HG03135 (cell line): Measurements from ENCODE around the gene RFLNA.
A peak's percentile ranks its signal among the peaks of the same experiment; 100 is the strongest.
"Not testable (repeated sequence)": the region's sequence is repeated elsewhere in the genome, so short reads cannot be mapped to it uniquely, and the experiment has no call there.

Source experiments
- ATAC-seq: cut with Tn5 transposase; IDR thresholded peaks from one replicate; pipeline ENCODE4 v1.9.1; 2021; ENCODE audit warnings: mild to moderate bottlenecking, moderate library complexity; ENCODE audit not compliant: unreplicated experiment

Gene RFLNA

DNA sequence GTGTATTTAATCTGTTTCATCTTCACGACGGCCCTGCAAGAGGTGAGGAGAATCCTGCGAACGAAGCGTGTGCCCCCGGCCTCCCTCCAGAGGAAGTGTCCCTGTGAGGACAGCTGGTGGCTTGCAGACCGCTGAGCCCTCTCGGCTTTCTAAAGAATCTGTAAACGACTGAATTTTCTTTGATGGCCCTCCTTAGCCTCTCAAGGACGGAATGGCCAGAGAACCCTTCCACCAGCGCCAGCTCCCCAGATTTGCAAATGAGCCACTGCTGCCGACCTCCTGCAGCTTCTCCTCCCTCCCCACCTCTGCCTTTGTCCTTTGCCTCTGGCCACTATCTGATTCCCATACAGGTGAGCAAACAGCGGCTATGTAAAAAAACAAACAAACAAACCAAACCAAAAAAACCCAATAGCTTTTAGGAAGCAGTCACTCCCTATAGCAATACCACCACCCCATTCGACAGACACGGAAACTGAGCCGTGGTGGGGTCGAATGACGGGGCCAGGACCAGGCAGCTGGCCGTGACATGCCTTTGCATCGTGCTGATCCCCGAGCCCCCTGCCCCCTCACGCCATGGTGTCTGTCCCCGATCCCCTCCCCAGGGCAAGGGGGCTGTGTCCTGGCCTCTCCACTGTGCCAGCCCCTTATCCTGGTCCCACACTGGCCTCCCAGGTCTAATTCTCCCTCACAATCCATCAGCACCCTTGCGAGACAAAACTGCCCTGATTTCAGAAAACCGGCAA is 23.6 kb downstream of the RFLNA start:
- no peak for ATAC-seq

DNA sequence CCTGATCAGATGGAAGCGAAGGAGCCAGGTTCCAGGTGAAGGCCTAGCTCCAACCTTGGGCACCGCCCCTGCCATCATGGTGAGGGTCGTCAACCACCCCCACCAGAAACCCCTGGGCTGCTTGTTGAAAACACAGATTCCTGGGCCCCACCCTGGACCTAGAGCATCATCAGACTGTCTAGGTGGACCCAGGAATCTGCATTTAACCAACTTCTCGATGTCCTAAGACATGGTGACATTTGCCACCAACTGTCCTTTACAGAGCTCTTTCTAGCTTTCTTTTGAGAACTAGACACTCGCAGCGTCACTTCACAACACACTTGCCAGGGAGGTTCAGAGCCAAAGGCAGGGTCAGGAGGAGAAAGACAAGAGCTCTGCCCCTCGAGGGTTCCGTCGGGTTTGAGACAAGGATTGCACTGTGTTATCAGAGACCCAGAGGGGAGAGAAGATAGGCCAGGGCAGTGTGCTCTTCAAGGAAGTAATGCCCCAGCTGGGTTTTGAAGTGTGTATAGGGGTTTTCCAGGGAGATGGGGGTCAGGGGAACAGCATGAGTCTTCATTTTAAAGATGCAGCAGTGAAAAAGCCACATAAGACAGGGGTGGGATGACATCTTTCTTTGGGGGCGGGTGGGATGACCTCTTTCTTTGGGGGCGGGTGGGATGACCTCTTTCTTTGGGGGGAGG is 24.6 kb downstream of the RFLNA start:
- no peak for ATAC-seq

GRCh38 chr12:124321040-124321481 is 26.2 kb downstream of the RFLNA start:
- peak; percentile 68 for ATAC-seq

DNA sequence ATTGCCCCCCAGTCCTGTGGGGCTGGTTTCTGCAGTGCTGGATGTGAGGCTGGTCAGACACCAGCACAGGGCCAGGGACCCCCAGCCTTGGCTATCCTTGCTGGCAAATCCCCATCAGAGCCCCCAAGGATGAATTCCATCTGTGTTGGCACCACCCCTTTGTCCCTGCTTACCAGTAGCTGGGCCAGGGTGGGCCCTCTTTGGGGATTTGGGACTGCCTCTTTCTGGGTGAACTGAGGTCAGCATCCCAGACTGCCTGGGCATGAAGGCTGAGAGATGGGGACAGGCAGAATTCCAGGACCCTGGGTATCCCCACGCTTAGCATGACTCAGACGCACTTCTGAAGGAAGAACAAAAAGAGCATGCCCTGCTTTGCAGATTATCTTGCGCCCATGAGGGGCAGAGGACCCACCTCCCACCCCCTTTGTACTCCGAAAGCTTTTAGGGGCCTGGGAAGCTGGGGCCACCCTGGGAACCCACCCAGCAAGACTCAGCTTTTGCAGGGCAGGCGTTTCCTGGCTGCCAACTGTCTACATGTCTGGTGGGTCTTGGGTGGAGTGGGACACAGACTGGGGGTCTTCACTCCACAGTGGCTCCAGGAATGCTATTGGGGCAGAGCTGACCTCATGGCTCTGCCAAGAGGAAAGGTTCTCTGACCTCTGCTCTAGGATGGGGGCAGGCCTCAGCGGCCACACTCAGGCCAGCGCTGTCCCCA is 26.8 kb downstream of the RFLNA start:
- peak; percentile 32 for ATAC-seq

DNA sequence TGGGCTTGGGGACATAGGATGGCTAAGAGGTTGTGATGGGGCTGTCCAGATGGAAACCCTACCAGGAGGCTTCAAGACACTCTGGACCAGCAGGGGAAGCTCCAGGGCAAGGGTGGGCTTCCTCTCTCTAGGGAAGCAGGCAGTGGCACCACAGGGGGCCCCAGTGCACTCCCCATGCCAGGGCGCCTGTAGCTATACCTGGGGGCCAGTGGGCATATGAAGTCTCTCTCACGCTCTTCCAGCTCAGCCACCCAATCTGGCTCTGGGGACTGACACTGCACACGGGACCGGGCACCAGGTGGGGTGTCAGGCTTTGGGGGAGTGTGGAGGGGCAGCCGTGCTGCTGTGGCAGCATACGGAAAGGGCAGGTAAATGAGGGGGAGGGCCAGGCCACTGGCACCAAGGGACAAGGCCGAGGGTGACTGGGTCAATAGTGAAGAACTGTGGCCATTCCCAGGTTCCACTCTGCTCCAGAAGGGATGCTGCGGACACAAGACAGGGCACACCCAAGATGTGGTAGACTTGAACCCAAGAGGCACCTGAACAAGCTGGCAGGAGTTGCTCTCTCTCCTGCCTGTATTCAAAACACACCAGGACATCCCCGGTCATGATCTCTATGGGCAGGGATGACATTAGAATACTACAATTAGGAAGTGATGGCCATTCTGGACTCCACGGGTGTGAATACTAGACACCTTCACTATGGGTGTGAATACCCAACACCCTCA is 27.5 kb downstream of the RFLNA start:
- no peak for ATAC-seq

GRCh38 chr12:124322999-124323328 is 28.1 kb downstream of the RFLNA start:
- not testable (repeated sequence) for ATAC-seq

GRCh38 chr12:124323771-124324530 is 29.1 kb downstream of the RFLNA start:
- no peak for ATAC-seq

DNA sequence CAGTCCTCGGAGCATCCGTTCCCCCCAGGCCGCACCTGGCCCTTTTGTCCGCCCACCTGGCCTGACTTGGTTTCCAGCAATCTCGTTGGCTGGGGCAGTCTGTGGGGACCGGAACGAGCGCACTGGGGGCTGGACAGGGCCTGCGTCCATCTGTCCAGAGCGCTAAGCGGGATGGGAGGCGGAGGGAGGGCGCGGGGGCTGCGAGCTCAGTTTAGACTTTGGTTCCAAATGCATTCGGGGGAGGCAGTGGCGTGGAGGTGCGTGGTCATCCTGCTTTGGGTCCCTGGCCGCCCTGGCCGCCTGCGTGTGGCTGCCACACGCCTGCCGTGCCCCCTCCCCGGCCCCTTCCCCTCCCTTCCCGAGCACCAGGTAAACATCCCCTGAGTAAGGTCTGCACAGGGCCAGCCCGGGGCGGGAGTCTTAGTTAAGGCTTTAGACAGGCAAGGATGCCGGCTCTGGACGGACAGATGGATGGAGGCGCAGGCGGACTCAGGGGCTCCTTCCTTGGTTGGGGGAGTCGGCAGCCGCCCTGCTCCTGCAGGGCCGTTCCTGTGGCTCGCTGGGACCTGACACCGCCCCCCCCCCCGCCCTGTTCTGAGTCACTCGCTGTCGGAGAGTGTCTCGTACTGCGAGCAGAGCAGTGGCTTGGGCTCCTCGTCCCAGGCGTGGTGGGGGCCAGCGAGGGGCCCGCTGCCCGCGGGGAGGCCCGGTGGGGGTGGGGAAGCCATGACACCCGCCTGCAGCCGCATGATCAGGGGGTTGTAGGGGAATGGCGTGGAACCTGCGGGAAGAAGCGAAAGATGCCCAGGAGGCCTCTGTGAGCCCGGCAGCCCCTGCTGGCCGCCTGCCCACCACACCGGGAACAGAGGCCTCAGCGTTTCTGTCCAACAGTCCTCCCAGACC is 30.2 kb downstream of the RFLNA start:
- ATAC-seq = no peak

DNA sequence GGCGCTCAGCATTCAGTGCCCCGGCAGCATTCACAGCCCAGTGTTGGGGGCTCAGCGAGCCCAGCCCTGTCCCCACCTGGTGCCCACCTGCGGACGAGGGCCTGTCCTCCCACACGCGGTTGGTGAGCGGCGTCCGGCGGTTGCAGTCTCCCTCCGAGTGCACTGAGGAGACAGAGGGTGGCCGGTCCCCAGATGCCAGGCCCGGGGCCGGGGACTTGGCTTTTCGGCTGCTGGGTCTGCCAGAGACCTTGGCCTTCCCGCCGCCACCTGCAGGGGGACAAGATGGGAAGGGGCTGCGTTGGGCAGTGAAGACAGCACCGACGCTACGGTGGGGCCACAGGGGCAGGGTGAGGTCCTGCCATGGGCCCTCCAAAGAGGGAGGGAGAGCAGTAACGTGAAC is 31.2 kb downstream of the RFLNA start:
- ATAC-seq = no peak

DNA sequence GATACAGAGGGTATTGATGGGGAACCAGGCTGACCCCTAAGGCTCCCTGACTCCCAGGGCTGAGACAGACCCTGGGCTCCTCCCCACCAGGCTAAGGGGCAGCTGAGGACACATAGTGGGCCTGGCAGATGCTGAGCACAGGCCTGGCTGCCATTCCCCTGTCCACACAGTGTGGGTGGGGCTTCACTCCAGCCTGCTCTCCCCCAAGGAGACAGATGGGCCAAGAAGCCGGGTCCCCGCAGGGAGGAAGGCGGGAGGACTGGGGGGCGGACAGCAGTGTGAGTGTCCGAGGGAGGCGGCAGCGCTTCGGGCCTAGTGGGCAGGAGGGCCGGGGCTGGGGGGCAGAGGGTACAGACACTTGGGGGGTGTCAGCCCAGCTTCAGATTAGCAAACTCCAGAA is 32.0 kb downstream of the RFLNA start:
- no peak for ATAC-seq

DNA sequence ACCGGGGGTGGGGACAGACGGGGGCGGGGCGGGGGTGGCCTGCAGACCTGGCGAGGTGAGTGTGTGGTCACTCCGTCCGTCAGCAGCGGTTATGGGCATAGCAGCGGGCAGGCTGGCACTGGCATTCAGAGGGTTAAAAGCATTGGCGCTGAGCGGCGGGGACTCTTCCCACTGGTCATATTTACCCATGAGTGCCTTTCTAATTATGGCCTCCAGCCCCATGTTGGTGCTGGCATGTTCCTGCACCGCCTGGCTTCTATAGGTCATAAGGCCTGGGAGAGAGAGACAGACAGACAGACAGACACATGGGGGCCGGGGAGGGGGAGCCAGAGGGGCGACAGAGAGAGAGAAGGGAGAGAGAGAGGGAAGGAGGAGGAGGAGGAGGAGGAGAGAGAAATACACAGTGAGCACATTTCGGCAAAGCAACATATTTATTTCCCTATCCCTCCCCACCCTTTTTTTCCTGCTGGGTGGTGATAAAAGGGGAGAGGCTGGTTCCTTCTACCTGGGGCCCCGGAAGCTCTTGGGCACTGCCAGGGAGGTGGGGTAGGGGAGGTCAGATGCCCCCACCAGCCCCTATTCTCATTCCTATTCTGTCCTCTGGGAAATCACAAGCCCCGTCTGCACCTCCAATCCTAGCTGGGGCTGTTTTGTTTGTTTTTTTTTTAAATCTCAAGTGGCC is 32.6 kb downstream of the RFLNA start:
- no peak for ATAC-seq

DNA sequence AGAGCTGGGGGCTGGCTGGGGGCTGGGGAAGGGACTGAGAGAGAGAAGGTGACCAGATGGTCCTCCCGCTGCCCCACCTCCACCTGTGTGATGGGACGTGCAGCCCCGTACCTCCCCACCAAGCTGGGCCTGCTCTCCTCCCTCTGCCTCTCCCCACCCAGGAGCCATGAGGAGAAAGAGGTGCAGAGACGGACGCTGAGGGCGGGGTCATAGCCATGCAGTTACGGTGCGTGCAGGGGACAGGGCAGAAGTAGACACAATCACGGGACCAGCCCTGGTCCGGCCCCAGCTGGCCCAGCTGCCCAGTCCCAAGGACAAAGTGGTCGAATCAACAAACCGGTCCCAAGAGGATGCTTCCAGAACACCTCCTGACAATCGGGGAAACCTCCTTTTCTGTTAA is 33.2 kb downstream of the RFLNA start:
- ATAC-seq = no peak

- ATAC-seq = no peak
Measured at GRCh38 chr12:124328636-124329035, 33.7 kb downstream of the RFLNA start.

DNA sequence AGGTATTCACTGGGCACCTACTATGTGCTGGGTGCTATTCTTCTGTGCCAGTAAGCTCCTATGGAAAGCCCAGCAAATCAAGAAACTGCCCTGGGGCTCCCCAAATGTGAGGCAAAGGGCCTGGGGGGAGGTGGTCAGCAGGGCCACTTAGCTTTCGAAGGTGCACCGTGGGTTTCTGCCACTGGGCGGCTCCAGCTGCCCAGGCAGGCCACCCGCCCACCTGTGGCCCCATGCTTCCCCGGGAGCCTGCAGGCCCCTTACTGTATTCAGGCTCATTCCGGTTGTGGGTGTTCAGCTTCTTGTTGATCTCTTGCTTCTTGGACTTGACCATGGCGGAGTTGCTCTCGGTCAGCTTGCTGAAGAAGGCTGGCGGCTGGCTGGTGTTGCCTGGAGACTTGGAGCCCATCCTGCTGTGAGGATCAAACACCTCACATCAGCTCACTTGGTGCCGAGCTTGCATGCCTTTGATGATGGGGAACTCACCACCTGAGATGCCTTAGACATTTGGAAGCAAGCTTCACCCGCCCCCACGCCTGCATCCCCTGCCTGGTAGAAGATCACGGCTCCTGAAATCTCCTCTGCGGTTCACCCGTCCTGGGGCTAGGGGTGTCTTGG is 37.3 kb downstream of the RFLNA start:
- ATAC-seq = no peak

DNA sequence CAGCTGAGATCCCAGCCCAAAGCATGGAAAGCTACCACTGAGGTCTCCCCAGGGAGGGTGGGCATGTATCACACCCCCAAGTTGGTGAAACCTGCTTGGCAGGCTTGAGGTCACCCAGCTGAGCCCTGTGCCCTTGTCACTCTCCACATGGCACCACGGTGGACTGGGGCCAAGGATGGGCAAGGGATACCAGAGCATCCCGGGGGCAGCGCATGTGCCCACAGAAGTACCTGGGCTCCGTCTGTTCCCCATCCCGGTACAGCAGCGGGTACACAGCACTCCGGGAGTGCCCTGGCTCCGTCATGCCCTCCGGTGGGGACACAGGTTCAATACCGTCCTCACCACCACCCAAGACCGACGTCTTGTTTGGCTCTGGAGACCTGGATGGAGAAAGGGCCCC is 38.0 kb downstream of the RFLNA start:
- no peak for ATAC-seq

DNA sequence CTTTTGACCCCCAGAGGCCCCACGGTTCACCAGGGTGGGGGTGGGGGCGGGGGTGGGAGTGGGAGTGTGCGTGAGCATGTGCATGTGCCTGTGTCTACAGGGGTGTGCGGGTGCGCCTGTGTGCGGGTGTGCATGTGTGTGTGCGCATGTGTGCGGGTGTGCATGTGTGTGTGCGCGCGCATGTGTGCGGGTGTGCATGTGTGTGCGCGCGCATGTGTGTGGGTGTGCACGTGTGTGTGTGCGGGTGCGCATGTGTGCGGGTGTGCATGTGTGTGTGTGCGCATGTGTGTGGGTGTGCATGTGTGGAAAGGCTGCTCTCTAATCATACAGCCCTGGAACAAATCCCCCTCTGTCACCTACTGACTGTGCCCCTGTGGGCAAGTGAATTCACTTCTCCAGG is 38.8 kb downstream of the RFLNA start:
- no peak for ATAC-seq

DNA sequence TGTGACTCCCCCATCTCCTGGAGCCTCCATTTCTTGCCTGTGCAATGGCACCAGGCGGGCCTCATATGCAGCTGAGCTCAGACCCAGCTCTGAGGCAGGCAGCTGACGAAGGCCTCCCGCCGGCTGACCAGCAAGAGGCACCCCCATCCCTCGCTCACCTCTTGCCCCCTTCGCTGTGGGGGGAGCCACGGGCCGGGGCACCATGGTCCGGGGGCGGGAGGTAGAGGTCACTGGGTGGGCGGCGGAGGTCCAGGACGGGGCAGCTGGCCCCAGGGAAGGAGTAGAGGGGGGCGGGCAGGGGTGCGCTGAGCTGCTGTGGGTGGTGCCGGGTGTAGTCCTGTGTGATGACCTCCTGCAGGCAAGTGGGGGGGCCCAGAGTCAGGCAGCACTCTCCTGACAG is 39.4 kb downstream of the RFLNA start:
- no peak for ATAC-seq

DNA sequence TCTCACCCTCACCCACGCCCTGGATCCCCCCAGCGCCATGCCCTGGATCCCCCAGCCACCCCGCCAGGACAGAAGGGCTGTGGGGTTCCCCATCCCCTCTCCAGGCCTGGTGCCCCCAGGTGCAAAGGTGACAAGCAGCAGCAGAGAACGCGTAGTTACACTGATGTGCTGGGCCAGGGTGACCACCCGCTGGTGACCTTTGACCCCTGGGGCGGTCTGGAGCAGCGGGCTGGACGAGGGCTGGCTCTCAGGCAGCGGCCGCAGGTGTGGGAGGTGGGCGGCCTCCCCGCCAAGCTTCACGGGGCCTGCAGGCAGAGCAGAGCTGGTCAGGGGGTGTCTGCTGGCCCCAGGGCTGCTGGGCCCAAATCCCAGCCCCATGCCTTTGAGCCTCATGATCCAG is 40.1 kb downstream of the RFLNA start:
- ATAC-seq = no peak
